ENCODE results near the gene TAS1R1. TPM values are rescaled to one million over a fixed set of nuclear protein-coding genes. Genes with fewer than 3 reads are reported as not detected.

Gene TAS1R1
- total RNA-seq, 1 experiment from 2014 or later: not detected

- DNase-seq (ENCODE audit: low spot score): peak; percentile 8
Measured at GRCh38 chr1:6603915-6604558, 48.9 kb downstream of the TAS1R1 start.

GRCh38 chr1:6612641-6613360, 57.7 kb downstream of the TAS1R1 start:
- DNase-seq (ENCODE audit: low spot score): peak; percentile 15

- DNase-seq (ENCODE audit: low spot score): peak; percentile 92
Measured at GRCh38 chr1:6613361-6614018, 58.4 kb downstream of the TAS1R1 start, which contains the start of gene PHF13. TSS of gene PHF13 (plus strand) at chr1:6613731. CDS start at chr1:6614067, 336 bp downstream.

GRCh38 chr1:6614019-6614928, 59.2 kb downstream of the TAS1R1 start:
- DNase-seq (ENCODE audit: low spot score): no peak

- DNase-seq (ENCODE audit: low spot score): no peak
Measured at GRCh38 chr1:6614929-6615785, 60.0 kb downstream of the TAS1R1 start.

GRCh38 chr1:6619045-6619444, 63.9 kb downstream of the TAS1R1 start:
- no peak for DNase-seq (ENCODE audit: low spot score)

- DNase-seq (ENCODE audit: low spot score): no peak
Measured at GRCh38 chr1:6621429-6622391, 66.6 kb downstream of the TAS1R1 start.

- DNase-seq (ENCODE audit: low spot score): no peak
Measured at GRCh38 chr1:6622396-6623152, 67.5 kb downstream of the TAS1R1 start.

GRCh38 chr1:6623269-6623965, 68.3 kb downstream of the TAS1R1 start:
- DNase-seq (ENCODE audit: low spot score): no peak

GRCh38 chr1:6624710-6625583, 69.8 kb downstream of the TAS1R1 start, which contains the start of gene THAP3:
TSS of gene THAP3 (plus strand) at chr1:6624868. CDS start at chr1:6625219, 351 bp downstream.
- peak; percentile 82 for DNase-seq (ENCODE audit: low spot score)

- DNase-seq (ENCODE audit: low spot score): peak; percentile 28
Measured at GRCh38 chr1:6625584-6626149, 70.6 kb downstream of the TAS1R1 start.

- no peak for DNase-seq (ENCODE audit: low spot score)
Measured at GRCh38 chr1:6627031-6627430, 71.9 kb downstream of the TAS1R1 start.

- no peak for DNase-seq (ENCODE audit: low spot score)
Measured at GRCh38 chr1:6627841-6628545, 72.9 kb downstream of the TAS1R1 start.

- DNase-seq (ENCODE audit: low spot score): no peak
Measured at GRCh38 chr1:6628971-6629479, 73.9 kb downstream of the TAS1R1 start.
